Smooth muscle cell of the coronary artery (primary cell): ENCODE results near the gene LRRC56. TPM values are rescaled to one million over a fixed set of nuclear protein-coding genes. Genes with fewer than 3 reads are reported as not detected.

ENCODE experiments used
- total RNA-seq: library from RNA; depleted of rRNA; stranded (reverse); fragments of >200 nt; gene quantifications from 2 replicates; pipeline ENCODE4 v1.2.3, GENCODE V29; 2014; ENCODE audit warnings: low replicate concordance

The LRRC56 gene, protein sequence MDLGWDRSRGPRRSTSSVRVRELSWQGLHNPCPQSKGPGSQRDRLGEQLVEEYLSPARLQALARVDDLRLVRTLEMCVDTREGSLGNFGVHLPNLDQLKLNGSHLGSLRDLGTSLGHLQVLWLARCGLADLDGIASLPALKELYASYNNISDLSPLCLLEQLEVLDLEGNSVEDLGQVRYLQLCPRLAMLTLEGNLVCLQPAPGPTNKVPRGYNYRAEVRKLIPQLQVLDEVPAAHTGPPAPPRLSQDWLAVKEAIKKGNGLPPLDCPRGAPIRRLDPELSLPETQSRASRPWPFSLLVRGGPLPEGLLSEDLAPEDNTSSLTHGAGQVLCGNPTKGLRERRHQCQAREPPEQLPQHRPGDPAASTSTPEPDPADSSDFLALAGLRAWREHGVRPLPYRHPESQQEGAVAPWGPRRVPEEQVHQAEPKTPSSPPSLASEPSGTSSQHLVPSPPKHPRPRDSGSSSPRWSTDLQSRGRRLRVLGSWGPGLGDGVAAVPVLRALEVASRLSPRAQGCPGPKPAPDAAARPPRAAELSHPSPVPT
- 0.23 TPM in 2 replicates for total RNA-seq

DNA sequence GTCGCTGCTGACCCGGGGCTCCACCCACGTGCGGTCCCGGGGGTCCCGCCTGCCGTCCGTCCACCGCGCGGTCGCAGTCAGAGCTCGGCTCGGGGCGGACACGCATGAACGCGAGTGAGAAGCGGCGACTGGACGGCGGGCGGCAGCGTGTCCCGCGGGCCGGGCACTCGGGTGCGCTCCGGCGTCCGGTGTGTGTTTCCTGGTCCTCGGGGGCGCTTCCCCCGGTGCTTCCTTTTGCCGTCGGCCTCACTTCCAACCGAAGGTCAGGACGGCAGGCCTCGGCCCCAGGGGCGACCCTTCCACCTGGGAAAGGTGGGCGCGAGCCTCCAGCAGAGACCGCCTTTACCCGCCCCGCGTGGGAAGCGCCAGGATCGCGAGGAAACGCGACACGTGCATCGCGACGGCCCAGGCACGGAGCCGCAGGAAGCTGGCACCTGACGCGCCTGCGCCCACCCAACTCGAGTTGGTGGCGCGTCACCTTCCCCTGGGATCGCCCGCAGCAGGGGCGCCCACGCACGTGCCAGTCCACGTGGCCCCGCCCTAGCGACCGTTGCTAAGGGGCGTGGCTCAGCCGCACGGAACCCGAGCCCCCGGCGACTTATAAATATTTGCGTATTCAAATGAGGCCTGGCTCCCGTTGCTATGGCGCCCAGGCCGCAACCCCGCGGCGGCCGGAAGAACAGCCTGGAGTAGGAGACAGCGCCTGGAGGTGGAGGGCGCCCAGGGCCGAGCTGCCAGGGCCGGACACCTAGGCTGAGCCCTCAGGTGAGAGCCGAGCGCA lies at the start of gene LRRC56:
Gene LRRC56 (plus strand): TSS at position 687 of the 781 bp plus-strand sequence. CDS start 3,158 bp downstream, outside the sequence.

DNA sequence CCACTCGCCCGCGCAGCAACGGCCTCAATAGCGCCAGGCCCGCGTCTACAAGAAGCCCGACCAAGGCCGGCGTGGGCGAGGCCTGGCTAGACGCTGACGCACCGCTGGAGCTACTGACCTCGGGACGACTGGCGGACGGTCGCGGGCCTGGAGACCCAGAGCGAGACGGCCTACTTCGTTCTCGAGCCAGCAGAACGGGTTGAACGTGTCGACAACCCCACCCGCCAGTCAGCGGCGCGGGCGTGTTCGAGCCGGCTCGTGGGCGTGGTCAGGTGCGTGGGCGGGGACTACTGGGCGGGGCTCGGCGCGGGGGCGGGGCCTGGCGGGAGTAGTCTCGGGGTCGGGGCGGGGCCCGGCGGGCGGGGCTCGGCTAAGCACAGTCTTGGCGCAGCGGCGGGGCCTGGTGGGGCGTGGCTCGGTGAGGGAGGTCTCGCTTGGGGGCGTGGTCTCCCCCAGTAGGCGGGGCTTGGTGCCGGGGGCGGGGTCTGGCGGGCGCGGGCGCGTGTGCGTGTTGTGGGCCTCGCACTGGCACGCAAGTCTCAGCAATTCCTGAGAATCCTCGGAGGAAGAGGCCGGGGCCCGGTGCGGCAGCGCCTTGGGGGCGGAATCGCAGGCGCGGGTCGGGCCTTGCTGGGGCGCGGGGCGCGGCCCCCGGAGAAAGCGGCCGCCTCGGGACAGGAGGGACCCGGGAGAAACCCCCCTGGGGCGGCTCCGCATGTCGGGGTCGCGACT lies 30.2 kb upstream of the LRRC56 start, which contains the start of gene RNH1:
Gene RNH1 (minus strand): TSS at position 248 of the 732 bp plus-strand sequence. CDS start 5,080 bp downstream, outside the sequence.

DNA sequence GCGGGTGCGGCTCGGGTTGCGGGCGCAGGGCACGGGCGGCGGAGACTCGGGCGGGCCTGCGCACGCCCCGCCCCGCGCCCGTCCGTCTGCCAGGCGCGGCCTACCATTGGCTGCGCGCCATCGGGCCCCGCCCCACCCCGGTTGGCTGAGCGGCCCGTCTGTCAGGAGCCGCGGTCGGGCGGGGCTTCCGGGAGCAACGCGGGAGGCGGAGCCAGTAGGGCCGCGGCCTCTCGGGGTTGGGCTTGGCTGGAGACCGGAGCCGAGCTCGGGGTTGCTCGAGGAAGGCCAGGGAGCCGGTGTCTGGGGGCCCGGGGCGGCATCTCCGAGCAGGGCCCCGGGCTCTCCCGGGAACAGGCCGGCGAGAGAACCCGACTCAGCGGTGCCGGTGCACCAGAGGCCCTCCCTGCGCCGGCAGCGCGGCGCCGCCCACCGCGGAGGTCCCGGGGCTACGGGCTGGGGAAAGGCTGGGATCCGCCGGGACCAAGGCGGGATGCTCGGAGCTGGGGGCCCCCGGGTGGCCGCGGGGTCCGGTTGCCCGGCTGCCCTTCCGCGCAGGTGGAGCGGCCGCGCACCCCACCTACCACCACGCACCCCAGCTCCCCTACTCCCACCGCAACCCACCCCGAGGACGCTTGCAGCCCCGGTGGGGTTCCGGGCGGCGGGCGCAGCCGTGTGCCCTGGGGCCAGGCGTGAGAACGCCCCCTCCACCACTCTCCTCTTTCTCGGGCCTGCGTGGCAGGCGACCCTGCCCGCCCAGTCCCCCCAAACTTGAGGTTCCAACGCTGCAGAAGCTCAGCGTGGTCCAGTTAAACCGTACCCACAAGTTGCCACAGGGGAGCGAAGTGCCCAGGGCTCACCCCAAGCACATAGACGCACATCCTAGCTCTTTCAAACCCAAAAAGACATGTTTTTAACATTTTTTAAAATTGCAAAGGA lies 1.5 kb upstream of the LRRC56 start, which contains the start of gene HRAS:
Gene HRAS (minus strand): TSS at position 58 of the 936 bp plus-strand sequence.

DNA sequence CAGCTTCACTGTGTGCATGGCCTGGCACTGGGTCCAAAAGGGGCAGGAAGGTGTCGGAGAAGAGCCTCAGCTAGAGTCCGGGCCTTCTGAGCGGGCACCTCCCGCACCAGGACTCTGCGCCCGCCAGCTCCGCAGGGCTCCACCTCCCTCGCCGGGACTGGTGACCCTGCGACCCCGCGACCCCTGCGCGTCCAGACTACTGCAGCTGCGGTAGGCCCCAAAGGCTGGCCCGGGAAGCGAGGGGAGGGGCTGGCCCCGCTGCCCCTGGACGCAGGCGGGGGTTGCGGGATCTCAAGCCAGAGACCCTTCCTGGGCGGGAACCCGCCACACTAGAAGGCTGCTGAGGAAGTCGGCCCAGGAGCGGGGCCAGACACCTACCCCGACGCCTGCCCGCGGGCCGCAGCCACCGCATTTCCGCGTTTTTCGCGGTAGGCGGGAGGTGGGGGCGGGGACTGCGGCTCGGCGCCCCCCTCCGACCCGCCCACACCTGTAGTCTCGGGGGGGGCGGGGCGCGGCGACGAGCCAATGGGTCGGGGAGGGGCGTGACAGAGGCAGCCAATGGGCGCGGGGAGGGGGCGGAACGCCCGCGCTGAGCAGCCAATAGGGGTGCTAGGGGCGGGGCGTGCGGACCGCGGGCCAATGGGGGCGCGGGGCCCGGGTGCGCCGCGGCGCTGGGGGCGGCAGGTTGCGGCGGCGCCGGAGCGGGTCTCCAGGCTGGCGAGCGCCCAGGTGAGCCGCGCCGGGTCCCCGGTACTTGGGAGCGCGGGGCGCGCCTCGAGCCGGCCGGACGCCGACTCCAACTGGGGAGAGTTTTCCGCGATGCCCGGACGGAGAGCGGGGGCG lies 23.2 kb downstream of the LRRC56 start, which contains the start of the genes LMNTD2 and RASSF7:
Gene LMNTD2 (minus strand): TSS at position 434 of the 843 bp plus-strand sequence. CDS start 22 bp downstream, at position 412.
Gene RASSF7 (plus strand): TSS at position 666 of the 843 bp plus-strand sequence. CDS start 799 bp downstream, outside the sequence.

DNA sequence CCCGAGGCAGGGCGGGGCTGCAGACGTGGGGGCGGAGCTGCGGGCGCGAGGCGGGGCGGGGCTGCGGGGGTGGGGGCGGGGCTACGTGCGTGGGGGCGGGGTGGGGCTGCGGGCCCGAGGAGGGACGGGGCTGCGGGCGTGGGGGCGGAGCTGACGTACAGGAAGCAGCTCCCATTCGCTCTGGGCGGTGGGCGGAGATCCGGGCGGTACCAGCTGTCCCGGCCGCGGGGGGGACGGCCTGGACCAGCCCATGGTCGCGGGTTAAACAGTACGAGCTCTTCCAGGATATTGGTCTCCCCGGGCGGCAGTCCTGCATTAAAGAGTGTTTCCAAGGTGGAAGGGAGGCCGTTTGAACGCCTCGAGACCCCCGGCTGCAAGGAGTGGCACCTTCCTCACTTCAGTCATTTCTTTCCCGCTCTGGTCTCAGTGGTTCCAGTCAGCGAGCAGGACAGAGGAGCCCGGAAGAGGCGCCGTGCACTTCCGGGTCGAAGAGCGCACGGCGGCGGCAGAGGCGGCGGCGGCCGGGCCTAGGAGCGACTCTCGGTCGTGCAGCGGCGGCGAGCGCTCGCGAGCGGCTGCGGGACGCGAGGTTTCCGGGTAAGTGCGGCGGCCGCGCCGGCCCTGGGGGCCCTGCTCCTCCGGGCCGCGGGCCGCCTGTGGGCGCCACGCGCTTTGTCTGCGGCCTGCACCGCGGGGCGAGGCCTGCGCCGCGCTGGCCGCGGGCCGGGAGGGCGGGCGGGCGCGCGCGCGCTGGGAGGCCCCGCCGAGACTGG lies 38.9 kb downstream of the LRRC56 start, which contains the start of gene PHRF1:
Gene PHRF1 (plus strand): TSS at position 475 of the 773 bp plus-strand sequence. CDS start 5,043 bp downstream, outside the sequence.

Other genes starting within 250 kb of the LRRC56 start
- gene PGGHG, start 248.4 kb upstream of the LRRC56 start, total RNA-seq: 8.8 and 12.3 TPM in 2 replicates
- not detected in 2 replicates for gene IFITM5, start 238.0 kb upstream of the LRRC56 start, total RNA-seq
- 63.3 and 214 TPM in 2 replicates for gene IFITM2, start 229.7 kb upstream of the LRRC56 start, total RNA-seq
- gene IFITM1, start 223.5 kb upstream of the LRRC56 start, total RNA-seq: 12.6 and 143 TPM in 2 replicates
- gene IFITM3, start 216.7 kb upstream of the LRRC56 start, total RNA-seq: 74.6 and 147 TPM in 2 replicates
- 1.1 and 2.8 TPM in 2 replicates for gene B4GALNT4, start 168.0 kb upstream of the LRRC56 start, total RNA-seq
- 0.12 and 0.60 TPM in 2 replicates for gene PKP3, start 143.3 kb upstream of the LRRC56 start, total RNA-seq
- 5.7 and 17.8 TPM in 2 replicates for gene SIGIRR, start 122.5 kb upstream of the LRRC56 start, total RNA-seq
- gene ANO9, start 95.5 kb upstream of the LRRC56 start, total RNA-seq: not detected in 2 replicates
- 26.9 and 49.1 TPM in 2 replicates for gene PTDSS2, start 87.2 kb upstream of the LRRC56 start, total RNA-seq
- gene RNH1, start 30.3 kb upstream of the LRRC56 start, total RNA-seq: 372 and 844 TPM in 2 replicates
- gene HRAS, start 2.0 kb upstream of the LRRC56 start, total RNA-seq: 84.7 and 112 TPM in 2 replicates
- 0.45 TPM in 1 of 2 replicates, not detected in the other for gene LMNTD2, start 23.2 kb downstream of the LRRC56 start, total RNA-seq
- gene RASSF7, start 23.4 kb downstream of the LRRC56 start, total RNA-seq: 1.4 and 8.6 TPM in 2 replicates
- 16.6 and 19.2 TPM in 2 replicates for gene PHRF1, start 38.9 kb downstream of the LRRC56 start, total RNA-seq
- gene IRF7, start 78.4 kb downstream of the LRRC56 start, total RNA-seq: 3.7 and 7.7 TPM in 2 replicates
- gene CDHR5, start 87.4 kb downstream of the LRRC56 start, total RNA-seq: not detected in 2 replicates
- gene SCT, start 89.7 kb downstream of the LRRC56 start, total RNA-seq: not detected in 2 replicates
- not detected in 2 replicates for gene DRD4, start 99.7 kb downstream of the LRRC56 start, total RNA-seq
- gene DEAF1, start 157.7 kb downstream of the LRRC56 start, total RNA-seq: 29.6 and 31.8 TPM in 2 replicates
- gene TMEM80, start 158.3 kb downstream of the LRRC56 start, total RNA-seq: 2.9 and 5.7 TPM in 2 replicates
- 44.3 and 83.2 TPM in 2 replicates for gene EPS8L2, start 168.7 kb downstream of the LRRC56 start, total RNA-seq
- gene TALDO1, start 209.9 kb downstream of the LRRC56 start, total RNA-seq: 69.4 and 177 TPM in 2 replicates
- 17.4 and 20.2 TPM in 2 replicates for gene GATD1, start 240.0 kb downstream of the LRRC56 start, total RNA-seq